GM21576 (cell line): ENCODE results near the gene MTERF4.
A peak's percentile ranks its signal among the peaks of the same experiment; 100 is the strongest.

Experiments
- ATAC-seq: cut with Tn5 transposase; IDR thresholded peaks from one replicate; pipeline ENCODE4 v1.9.1; 2021; ENCODE audit warnings: mild to moderate bottlenecking, moderate library complexity; ENCODE audit not compliant: unreplicated experiment

Gene MTERF4

DNA sequence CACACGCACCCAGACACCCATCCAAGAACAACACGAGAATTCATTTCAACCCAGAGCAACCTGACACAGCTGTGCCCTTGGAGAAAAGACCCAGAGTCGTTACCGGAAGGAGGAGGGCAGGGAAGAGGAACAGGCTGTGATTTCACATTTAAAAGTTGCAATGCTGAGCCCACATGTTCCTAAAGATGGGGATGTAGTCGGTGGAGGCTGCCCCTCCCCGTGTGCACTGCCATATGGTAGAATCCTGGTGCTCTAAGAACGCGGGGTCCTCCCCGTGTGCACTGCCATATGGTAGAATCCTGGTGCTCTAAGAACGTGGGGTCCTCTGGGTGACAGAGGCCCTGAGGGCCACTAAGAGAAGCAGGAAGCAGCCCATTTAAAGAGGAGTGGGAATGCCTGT is 10.9 kb downstream of the MTERF4 start:
- no peak for ATAC-seq

DNA sequence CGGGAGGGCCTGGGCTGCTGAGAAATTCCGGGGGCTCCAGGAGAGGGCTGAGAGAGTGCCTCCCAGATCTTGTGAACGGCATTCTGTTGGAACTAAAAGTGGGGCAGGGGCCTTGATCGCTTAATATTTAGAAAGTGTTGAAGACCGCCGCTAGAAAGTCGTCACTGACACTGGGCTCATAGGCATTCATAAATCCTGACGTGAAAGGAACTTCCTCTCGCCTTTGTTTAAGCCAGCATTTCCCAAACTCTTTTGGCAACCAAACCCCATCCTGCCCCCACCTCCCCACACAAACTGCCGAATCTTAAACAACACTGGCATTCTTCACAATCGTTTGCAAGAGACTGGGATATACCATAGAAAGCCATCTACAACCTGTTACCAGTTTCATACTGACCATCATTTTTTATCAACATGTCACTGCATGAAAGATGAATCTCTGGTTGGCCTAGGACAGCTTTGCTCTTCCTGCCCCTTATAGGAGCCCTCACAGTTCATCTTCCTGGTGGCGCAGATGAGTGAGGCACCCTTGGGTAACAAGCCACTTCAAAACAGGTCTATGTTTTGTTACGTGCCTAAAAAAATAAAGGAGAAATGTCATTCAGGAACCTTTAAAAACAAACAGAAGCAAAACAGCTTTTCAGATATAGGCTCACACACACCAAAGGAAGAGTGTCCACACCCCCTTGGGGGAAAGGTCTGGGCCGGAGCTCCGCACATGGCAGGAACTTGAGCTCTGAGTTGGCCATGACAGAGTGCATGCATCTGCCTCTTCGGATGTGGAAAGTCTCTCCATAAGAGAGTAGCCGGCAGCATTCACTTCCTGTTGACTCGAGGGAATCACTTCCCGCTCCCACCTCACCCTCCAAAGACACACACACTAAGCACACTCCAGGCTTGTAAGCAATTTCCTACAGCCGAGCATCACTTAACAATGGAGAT is 13.0 kb downstream of the MTERF4 start:
- no peak for ATAC-seq

DNA sequence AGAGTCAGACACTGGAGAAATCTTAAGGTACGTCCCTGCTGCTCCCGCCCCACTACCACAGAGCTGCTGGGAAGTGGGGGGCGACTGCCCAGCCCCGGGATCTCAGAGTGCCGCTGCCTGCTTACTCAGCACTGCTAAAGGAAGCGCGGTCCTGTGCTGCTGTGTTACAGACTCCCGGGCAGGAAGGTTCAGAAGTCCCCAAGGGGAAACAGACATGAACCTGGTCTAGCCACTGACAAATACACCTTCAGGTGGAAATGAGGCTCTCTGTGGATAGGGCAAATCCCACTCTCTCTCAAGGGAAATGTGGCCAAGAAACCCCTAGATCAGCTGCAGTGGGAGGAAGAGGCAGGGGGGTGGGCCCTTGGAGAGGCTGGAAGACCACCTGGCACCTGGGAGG is 13.7 kb downstream of the MTERF4 start:
- peak; percentile 39 for ATAC-seq

DNA sequence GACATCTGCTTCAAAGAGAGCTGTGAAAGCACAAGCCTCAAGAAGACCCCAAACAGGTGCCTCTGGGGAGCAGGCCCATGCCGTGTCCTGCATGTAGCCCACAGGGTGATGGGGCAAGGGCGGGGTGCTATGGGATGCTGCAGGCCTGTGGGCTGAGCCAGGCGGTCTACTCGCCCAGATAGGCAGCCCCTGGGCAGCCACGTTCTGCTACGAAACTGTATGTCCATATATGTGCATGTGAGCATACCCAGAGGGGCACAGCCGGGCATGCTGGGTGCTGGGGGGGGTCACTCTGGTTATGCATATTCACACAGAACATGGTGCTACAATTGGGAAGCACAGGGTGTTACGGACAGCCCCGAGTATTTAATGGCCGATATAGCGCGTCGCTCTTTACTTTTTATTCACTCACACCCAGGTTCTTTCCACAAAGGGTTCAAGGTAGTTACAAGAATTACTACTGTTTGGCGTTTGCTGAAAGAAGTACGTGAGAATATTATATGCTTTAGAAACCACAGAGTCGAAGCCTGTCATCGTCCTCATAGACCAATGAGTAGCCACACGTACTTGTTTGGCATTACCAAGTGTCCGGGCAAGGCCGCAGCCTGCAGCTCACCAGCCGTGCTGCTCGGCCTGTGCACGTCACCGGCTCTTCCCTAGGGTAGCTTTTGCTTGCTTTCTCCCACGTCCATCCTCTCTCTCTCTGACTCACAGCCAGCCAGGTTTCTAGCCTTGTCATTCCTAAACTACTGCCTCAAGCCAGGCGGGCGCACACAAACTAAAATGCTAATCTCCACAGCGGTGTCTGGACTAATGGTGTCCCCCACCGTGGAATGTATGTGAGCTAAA is 14.4 kb downstream of the MTERF4 start:
- peak; percentile 33 for ATAC-seq

DNA sequence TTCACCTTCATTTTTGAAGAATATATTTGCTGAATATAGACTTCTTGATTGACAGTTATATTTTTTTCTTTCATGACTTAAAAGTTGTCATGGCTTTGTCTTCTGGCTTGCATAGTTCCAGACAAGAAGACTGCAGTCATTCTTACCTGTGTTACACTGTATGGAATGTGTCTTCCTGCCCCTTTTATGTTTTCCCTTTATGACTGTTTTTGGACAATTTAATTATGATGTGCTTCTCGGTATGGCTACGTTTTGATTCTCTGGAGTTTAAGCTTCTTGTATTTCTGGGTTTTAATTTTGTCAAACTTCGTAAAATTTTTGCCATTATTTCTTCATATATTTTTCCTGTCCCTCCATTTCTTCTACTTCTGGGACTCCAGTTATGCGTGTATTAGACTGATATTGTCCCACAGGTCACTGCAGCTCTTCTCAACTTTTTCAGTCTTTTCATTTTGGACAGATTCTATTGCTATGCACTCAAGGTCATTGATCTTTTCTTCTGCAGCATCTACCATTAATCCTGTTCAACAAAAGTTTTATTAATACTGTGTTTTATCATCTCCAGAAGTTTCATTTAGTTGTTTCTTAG is 17.1 kb downstream of the MTERF4 start:
- no peak for ATAC-seq

DNA sequence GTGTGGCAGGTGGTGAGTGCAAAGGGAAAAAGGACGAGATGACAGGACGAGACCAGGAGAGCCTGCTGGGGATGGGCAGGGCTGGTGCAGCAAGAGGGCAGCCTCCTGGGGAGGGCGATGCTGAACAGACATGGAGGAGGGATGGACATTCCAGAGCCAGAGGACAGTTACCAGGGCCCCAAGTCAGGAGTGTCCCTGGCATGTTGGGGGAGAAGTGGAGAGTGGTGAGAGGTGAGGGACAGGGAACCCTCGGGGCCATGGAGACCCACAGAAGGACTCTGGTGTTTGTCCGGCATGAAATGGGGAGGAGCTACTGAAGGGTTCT is 19.0 kb downstream of the MTERF4 start:
- ATAC-seq: no peak

DNA sequence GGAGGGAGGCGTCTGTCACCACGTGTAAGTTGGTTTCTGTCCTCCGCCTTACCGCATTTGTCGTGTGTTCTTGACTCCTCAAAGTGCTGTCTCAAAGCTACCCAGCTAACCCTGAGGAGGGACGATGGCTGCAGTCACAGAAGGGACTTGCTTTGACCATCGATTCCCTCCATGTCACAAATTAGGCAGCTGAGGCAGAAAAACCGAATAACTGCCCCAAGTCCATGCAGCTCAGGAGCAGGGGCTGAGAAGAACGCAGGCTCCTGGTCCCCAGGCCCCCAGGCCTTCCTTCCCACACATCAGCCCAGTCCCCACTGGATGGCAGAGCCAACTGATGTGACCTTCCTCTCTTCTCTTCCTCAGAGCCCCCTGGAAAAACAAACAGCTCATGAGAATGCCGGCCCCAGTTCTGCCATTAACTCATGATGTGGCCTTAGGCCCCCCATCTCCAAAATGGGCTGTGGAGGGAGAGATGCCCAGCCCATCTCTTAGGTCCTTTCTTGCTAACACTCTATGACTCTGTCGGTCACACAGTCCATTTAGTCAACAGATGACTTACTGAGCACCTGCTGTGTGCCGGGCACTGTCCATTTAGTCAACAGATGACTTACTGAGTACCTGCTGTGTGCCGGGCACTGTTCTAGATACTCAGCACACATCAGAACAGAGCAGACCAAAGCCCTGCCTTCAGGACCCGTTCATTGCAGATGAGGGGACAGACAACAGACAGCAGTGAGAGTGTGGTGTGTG is 19.6 kb downstream of the MTERF4 start:
- ATAC-seq: no peak

DNA sequence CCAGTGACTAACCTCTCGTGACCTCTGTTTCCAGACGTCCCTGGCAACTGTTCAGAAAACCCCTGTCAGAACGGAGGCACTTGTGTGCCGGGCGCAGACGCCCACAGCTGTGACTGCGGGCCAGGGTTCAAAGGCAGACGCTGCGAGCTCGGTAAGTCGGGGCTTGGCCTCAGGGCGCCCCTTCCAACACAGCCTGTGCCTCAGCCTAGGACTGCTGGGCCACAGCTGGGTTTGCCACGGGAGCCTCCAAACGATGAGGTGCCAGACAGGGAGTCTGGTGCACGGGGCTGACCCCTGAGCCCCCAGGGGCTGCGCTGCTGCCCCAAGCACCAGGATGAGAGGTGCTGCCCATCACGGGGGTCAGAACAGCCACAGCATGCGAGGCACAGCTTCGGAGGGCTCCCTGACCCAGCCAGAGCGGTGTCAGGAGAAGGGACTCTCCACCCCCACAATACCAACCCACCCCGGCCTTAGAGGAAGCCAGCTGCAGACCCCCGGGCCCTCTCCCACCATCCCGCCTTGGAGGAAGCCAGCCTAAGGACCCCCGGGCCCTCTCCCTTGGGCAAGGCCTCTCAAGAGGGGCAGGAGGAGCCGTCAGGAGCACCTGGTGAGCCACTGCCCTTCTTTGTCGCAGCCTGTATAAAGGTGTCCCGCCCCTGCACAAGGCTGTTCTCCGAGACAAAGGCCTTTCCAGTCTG is 20.3 kb downstream of the MTERF4 start:
- ATAC-seq: no peak

DNA sequence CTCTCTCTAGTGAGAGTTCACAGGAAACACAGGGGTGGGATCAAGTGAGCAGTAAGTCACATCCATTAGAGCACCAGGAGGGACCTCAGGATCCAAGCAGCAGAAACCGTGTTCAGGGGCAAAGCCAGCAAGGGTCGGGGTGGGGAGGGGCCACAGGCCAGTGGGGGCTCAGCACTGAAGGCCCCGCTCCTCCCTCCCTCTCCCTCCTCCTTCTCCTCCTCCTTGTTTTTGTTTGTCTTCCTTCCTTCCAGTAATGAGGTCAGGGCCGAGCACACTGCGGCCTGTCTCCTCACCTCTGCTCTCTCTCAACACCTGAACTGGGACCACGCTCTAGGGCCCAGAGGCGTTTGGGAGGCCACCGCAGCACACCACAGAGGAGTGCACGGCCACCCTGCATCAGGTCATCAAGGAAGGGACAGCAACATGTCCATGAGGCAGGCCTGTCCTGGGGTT is 20.9 kb downstream of the MTERF4 start:
- no peak for ATAC-seq

DNA sequence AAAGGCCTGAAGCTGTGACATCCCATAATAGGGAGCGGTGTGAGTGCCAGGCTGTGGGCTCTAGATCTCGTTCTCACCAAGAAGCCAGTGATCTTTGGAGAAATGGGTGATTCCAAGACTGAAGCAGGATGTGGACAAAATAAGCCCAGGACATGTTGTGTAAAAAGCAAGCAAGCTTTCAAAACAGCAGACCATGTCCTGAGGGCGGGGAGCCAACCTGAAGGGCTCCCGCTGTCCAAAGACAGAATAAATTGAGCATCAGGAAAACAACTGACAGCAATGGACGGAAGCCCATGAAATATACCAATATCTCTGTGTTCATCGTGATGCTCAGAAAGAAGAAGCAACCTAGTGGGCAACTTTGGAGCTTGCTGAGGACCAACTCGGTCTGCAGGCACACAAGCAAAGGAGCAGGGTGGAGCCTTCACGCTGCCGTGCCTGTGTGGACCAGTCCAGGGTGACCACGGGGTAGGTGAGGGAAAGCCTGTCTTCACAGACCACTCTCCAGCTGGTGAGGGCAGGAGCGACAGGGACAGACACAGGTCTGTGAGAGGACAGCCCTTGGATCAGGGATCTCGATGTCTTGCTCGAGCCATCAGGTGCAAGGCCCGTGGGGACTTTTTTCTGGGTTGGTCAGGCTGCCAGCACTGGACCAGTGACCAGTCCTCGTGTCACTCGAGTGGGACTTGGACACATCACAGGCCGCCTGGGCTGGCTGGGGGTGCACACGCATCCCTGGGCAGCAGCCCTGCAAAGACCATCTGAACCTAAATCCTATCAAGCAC is 21.5 kb downstream of the MTERF4 start:
- no peak for ATAC-seq

DNA sequence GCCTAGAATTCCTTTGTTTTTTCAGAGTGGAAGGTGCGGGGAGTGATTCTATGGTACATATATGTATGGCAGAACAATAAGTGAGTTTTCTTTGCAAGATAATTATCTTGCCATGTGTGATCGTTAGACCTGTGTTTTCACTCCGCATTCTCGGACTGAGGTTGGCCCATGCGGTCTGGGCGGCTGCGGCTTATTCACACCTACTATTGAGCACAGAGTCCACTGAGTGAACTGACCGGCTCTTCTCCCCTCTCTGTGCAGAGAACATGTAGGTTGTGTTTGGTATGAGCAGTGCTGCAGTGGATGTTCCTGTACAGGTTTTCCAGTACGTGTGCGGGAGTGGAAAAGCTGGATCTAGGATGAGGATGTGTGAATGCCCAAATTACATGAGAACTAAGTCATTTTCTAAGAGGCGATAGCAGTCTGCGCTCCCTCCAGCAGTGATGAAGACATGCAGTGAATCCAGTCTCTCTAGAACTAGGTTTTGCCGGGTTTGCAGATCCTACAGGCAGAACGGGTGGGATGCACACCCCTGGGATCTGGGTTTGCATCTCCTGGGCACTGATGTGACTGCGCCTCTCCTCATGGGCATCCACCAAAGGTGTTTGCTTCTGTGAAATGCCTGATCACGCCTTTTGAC is 27.1 kb downstream of the MTERF4 start:
- no peak for ATAC-seq

DNA sequence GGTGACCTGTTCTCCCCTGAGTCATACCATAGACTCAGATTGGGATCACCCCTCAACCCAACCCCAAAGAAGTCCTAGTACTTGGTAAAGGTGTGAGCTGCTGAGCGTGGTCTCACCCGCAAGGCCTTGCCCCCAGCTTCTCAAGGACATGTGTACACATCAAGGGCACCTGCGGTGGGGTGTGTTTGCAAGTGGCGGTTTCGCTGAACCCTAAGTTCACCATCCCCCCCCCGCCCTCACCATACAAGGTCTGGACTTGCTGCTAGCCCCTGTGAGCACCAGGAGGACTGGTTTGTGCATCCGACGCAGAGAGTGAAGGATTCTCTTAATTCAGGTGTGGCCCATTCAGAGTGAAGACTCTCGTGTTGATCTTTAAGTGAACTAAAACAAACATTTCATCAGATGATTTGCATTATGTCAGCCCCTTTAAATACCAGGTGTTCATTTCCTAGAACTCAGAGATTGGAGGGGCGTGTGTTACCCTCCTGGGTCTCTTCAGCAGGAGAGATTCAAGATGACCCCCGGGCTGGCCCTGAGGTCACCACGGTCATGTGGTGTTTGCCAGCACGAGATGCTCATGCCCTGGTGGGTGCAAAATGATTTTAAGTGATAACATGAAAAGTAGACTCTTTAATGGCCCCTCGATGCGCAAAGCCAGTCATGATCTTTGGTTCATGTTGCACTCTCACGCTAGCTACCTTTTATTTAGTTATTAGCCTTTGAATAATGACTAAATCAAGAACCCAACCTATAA is 27.8 kb downstream of the MTERF4 start:
- ATAC-seq: no peak

DNA sequence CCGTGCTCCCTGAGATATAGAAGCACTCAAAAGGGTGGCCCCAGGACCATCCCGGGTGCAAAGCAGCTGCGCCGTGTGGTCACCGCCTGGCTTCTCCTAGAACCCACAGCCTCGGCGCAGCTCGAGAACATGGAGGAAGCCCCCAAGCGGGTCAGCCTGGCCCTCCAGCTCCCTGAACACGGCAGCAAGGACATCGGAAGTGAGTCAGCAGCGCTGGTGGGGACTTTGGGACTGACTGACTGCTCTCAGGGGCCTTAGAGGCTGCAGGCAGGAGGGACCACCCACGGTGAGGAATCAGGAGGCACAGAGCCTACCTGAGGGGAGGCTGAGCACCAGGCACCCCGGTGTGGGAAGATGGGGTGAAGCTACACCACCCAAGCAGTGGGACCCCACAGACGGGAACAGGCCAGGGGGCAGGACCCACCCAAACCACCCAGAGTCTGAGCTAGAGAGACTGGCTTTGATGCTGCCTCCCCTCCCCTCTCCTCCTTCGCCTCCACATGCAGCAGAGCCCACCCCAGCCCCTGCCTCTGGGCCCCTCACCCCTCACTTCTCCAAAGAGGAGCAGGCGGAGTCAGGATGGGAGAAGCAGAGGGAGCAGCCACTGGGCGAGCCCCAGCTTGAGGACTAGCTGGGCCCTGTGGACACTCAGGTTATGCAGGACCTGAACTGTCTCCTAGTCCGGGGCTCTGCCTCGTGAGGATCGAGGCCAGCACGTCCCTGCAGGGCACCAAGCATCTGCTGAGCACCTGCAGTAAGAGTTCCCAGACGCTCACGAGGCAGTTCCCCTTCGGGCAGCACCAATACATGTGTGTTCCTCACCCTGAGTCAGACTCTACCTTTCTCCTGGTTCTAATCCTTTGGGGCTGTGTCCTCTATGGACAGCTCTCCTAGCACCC is 28.7 kb downstream of the MTERF4 start:
- ATAC-seq: no peak

DNA sequence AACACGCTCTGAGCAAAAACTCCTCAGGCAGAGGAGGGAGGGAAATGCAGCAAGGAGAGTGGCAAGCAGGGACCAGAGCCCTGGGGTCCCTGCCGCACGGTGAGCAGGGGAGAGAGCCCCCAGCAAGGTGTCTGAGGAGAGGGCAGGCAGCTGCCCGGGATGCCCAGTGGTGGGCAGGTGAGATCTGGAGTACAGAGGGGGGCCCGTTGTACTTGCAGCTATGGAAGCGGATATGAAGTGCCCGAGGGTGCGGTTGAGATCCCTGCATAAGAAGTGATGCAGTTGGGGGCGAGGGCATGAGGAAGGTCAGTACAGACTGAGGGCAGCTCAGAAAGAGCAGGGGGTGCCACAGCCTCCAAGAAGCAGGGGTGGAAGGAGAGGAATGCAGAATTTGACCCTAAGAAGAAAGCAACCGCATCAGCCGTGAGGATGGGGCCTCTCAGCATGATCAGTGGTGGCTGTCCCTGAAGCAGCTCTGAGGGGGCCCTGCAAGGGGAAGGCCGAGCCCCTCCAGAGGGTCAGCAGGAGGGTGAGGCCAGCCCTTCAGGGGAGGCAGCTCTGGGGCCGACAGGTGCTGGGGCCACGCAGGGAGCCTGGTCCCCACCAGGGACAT is 29.4 kb downstream of the MTERF4 start:
- no peak for ATAC-seq

DNA sequence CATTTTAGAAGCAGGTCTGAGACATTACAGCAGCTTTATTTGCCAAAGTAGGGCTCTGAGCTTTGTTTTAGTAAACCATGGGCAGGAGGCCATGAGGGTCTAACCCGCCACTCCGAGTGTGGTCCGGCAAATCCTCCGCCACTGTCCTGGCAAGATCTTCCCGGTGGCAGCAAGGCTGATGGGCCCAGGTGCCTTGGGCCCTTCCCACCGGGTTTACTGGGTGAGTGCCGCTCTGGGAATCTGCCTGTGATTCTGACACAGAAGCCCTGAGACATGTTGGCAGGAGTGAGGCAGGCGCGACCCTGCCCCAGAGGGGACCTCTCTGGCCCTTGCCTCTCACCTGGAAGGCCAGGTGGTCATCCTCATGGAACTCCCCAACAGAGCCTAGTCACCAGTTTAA is 29.9 kb downstream of the MTERF4 start:
- no peak for ATAC-seq

DNA sequence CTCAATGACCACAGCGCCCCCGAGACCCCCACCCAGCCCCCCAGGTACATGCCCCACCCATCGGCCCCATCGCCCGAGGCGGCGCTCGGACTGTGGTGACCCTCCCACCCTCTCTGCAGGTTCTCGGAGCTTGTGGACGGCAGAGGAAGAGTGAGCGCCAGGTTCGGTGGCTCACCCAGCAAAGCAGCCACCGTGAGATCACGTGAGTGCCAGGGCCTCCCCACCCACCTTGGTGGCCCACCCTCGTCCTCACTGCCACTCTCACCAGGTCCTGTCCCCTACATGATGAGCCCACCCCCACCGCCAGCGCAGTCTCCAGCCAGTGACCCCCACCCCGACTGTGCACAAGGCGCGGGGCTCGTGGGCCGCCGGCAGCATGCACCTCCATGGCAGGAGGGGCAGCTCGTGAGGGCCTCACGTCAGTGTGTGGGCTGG is 30.4 kb downstream of the MTERF4 start:
- ATAC-seq: no peak
